WI38 (cell line): ENCODE data around the gene RMND5B.

Source experiments
- H3K4me3 ChIP-seq: 2 replicates; pipeline ENCODE4 v1.5.1; 2011; ENCODE audit warnings: low read depth, mild to moderate bottlenecking, control low read depth, low read length
- TF ChIP-seq, protein P1 (sequence below): IDR thresholded peaks from 2 replicates; pipeline ENCODE4 v1.5.1; 2012; ENCODE audit warnings: low read depth, mild to moderate bottlenecking, control low read depth, low read length

RMND5B gene

DNA sequence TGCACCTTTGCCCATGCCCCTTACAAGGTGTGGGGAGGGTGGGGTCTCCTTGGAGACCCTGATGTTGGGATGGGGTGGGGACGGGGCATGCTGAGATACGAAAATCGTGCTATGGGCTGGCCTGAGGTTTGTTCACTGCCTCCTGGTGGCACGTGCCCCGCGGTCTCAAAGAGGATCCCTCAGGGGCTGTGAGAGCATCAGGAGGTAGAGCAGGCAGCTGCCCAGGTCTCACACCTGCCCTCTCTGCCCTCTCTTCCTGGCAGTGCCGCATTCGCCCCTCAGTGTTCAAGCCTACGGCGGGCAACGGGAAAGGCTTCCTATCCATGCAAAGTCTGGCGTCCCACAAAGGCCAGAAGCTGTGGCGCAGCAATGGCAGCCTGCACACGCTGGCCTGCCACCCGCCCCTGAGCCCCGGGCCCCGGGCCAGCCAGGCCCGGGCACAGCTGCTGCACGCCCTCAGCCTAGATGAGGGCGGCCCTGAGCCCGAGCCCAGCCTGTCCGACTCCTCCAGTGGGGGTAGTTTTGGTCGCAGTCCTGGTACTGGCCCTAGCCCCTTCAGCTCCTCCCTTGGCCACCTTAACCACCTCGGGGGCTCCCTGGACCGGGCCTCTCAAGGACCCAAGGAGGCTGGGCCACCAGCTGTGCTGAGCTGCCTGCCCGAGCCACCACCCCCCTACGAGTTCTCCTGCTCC lies 10.8 kb upstream of the RMND5B start:
- TF ChIP-seq, protein P1, sequence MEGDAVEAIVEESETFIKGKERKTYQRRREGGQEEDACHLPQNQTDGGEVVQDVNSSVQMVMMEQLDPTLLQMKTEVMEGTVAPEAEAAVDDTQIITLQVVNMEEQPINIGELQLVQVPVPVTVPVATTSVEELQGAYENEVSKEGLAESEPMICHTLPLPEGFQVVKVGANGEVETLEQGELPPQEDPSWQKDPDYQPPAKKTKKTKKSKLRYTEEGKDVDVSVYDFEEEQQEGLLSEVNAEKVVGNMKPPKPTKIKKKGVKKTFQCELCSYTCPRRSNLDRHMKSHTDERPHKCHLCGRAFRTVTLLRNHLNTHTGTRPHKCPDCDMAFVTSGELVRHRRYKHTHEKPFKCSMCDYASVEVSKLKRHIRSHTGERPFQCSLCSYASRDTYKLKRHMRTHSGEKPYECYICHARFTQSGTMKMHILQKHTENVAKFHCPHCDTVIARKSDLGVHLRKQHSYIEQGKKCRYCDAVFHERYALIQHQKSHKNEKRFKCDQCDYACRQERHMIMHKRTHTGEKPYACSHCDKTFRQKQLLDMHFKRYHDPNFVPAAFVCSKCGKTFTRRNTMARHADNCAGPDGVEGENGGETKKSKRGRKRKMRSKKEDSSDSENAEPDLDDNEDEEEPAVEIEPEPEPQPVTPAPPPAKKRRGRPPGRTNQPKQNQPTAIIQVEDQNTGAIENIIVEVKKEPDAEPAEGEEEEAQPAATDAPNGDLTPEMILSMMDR: no peak
- no peak overlapping the region for H3K4me3 ChIP-seq

DNA sequence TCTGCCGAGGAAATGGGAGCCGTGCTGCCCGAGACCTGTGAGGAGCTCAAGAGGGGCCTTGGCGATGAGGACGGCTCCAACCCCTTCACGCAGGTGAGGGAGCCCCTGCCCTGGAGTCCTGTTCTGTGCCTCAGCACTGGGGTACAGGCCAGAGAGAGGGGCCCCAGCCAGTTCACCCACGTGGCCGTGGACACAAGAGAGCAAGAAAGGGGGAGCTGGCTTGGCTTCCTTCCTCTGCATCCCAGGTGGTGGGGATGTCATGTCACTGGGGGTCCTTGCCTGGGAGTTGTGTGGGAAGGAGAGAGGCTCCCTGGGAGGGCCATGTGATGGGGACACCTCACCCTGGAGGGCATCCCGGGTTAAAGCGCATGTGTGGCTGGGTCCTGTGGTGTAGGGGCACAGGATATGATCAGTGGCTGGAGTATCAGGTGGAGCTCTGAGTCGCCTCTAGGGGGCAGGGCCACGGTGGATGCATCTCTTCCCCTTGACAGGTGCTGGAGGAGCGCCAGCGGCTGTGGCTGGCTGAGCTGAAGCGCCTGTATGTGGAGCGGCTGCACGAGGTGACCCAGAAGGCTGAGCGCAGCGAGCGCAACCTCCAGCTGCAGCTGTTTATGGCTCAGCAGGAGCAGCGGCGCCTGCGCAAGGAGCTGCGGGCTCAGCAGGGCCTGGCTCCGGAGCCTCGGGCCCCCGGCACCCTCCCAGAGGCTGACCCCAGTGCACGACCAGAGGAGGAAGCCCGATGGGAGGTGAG lies 10.0 kb upstream of the RMND5B start:
- TF ChIP-seq, protein P1: peak; percentile 34; the same call in 1 of the 2 replicates
- H3K4me3 ChIP-seq: peak overlapping the region; percentile 27

DNA sequence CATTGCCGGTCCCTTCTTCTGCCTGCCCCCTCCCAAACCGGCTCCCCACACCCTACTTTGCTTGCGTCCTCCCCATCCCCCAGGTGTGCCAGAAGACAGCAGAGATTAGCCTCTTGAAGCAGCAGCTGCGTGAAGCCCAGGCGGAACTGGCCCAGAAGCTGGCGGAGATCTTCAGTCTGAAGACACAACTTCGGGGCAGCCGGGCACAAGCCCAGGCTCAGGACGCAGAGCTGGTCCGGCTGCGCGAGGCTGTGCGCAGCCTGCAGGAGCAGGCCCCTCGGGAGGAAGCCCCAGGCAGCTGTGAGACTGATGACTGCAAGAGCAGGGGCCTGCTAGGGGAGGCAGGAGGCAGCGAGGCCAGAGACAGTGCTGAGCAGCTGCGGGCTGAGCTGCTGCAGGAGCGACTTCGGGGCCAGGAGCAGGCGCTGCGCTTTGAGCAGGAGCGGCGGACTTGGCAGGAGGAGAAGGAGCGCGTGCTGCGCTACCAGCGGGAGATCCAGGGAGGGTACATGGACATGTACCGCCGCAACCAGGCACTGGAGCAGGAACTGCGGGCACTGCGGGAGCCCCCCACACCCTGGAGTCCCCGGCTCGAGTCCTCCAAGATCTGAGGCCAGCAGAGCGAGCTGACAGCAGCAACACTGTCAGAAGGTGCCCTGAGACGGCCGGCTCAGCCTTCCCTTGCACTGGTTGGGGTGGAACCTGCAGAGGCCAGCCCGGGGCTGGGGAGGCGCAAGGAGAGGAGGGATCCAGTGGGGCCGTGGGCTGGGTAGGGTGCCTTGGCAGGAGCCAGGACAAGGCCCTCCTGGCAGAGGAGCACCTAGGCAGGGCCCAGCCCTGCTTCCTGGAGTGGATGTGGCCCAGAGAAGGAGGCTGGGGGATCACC lies 9.2 kb upstream of the RMND5B start:
- TF ChIP-seq, protein P1: no peak

DNA sequence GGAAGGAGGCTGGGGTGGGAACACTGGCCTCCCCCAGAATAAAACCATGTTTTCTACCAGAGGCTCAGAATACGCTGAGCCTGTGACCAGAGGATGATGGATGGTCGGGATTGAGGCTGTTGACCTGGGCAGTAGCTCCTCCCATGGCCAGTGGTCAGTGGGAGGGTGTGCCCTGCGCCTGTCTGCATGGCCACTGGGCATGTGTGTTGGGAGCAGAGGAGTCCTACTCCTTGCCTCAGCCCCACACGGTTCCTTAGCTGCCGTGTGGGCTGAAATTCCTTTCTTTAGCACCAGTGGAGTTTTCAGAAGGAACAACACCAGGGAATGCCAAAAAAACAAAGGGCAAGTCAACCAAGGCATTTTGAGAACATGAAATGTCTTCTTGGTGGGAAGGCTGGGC lies 8.5 kb upstream of the RMND5B start:
- TF ChIP-seq, protein P1: no peak
- no peak overlapping the region for H3K4me3 ChIP-seq

More for the DNA sequence above, 9.2 kb upstream of the RMND5B start:
- H3K4me3 ChIP-seq: peak overlapping the region; percentile 27

DNA sequence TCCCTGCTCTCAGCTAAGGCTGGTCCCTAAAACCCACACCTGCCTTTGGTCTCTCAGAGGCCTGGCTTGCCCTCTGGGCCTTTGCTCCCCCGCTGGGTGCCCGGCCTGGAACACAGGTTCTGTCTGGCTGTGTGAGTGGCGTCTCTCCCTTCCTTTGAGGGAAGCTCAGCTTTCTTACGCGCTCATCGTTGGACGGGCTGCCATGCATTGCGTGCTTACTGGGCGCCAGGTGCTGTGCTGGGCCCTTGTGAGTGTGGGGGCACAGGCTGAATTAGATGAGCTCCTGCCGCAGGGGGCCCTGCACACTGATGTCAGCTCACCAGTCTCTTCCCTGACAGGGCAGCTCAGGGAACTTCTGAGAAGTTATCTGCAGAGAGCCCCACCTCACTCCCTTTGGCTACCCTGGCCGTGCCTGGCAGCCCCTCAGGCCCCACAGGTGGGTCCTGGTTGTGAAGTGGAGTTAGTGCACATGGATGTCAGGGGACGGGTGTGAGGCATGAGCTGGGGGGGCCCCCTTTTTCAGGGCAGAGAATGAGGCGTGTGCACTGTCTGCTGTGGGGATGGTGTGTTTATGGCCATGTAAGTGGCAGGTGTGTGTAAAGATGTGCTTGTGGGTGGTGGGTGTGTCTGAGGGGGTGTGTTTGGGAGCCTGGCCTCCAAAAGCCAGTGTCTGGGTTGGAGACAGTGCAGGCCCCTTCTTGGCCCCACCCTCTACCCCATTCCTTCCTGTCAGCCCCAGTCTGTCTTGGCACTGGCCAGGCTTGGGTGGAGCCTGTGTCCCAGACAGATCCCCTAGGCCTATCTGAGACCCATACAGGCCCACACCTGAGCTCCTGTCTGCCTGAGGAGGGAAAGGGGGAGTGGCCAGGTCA lies 7.5 kb upstream of the RMND5B start:
- no peak overlapping the region for H3K4me3 ChIP-seq
- TF ChIP-seq, protein P1: no peak

DNA sequence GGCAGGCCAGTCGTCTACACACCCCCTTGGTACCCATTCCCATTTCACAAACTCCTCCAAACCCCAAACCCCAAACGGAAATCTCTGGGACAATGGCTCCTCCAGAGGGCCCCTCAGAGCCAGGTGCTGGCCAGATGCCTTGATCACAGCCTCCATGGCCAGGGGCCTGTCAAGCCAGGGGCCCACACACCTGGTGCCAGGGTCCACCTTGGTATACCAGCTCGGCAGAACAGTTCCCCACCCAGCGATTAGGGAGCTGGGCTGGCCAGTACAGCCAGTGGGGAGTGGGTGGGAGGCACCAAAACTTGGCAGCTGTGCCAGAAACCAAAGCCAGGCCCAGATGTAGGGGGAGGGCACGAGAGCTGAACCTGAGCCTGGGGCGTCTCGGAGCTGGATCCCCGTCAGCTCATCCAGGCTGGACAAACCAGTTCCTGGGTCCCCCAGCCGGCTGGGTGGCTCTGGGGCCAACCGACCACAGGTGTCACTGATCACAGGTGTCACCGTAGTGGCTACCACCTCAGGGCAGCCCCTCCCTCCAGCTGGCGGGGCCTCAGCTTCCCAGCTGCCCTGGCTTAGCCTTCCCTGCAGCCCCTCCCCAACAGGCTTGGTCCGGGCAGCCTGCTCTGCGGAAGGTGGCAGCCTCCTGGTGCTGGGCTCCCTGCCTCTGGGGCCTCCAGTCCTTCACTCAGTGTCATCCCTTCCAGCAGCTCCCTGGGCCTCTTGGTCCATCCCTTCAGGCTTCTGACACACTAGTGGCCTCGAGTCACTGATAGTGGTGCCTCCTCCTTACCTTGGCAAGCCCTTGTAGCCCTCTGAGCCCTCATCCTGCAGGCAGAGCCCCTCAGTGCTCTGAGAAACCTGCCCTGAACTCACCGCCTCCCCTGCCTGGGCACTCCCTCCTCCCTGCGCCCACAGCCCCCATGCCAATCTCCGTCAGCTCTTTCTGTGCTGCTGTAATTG lies 6.6 kb upstream of the RMND5B start:
- no peak overlapping the region for H3K4me3 ChIP-seq
- TF ChIP-seq, protein P1: no peak
